Parathyroid adenoma (tissue), 2 donors: ENCODE results near the gene FANCG.

Experiments
- H2AFZ ChIP-seq: fragments of 300-600 bp; sonication (generic); one replicate; pipeline ENCODE4 v1.7.0; 2017; ENCODE audit warnings: antibody characterized with exemption, mild to moderate bottlenecking
- H3K27ac ChIP-seq: fragments of 300-600 bp; sonication (generic); one replicate; pipeline ENCODE4 v1.7.0; 2017
- H3K27me3 ChIP-seq: fragments of 300-600 bp; sonication (generic); one replicate; pipeline ENCODE4 v1.7.0; 2017; ENCODE audit warnings: low read length; ENCODE audit not compliant: control insufficient read depth, insufficient read depth
- H3K36me3 ChIP-seq: fragments of 300-600 bp; sonication (generic); one replicate; pipeline ENCODE4 v1.7.0; 2017; ENCODE audit warnings: low read length; ENCODE audit not compliant: control insufficient read depth, insufficient read depth
- H3K4me1 ChIP-seq: fragments of 300-600 bp; sonication (generic); one replicate; pipeline ENCODE4 v1.7.0; 2017; ENCODE audit warnings: control low read depth
- H3K4me2 ChIP-seq: fragments of 300-600 bp; sonication (generic); one replicate; pipeline ENCODE4 v1.7.0; 2017; ENCODE audit warnings: low read length
- H3K4me3 ChIP-seq: fragments of 300-600 bp; sonication (generic); one replicate; pipeline ENCODE4 v1.7.0; 2017; ENCODE audit warnings: low read depth, low read length
- H3K79me2 ChIP-seq: fragments of 300-600 bp; sonication (generic); one replicate; pipeline ENCODE4 v1.7.0; 2017; ENCODE audit warnings: control low read depth
- H3K9ac ChIP-seq: fragments of 300-600 bp; sonication (generic); one replicate; pipeline ENCODE4 v1.7.0; 2017; ENCODE audit warnings: mild to moderate bottlenecking
- H3K9me3 ChIP-seq: fragments of 300-600 bp; sonication (generic); one replicate; pipeline ENCODE4 v1.7.0; 2017; ENCODE audit warnings: low read length; ENCODE audit not compliant: control insufficient read depth
- TF ChIP-seq, protein P1 (sequence below): fragments of 300-600 bp; sonication (generic); IDR thresholded peaks from one replicate; pipeline ENCODE4 v1.7.0; 2017; ENCODE audit warnings: antibody characterized with exemption, mild to moderate bottlenecking
- donor health status: primary hyperparathyroidism.

The FANCG gene

DNA sequence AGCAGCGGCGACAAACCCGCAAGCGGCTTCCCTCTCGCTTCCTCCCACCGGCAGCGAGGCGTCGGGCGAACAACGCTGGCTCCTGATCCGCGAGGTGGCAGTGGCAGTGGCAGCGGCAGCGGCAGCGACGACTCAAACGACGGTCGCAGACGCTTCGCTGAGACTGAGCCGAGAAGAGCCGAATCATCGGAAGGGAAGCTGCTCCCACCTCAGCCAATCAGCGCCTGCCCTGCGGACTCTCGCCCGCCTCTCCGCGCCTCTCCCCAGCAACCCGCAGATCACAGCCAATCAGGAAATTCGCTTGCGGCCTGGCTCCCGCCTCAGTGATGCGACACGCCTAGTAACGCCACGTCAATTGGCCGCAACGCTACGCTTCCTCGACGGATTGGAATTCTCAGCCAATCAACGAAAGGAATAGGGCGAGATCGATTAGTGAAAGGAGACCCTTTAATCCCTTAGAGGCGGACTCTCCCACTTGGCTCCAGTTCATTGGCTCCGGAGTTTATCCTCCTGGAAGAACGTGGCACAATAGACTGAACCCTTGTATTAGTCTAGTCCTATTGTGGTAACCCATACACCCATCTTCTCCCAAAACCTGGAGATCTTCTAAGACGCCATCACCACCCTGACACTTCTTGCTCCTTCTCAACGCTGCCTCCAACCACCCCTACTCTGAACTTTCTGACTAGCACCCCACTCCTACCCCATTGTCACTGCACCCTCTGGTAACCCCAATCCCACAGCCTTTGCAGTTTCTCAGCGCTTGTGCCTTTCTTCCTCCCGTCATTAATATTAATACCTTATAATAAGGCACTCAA lies 7.1 kb downstream of the FANCG start, which contains the start of gene VCP:
TSS of gene VCP (minus strand) at position 165 of the 818 bp plus-strand sequence. CDS start 272 bp downstream, outside the sequence.
- Histone ChIP-seq H3K27ac (peak within 1 kb of the TSS; percentile 96), H3K9me3 (no peaks in the 10 kb centered on the region), H3K79me2 (peaks cover 30% of the 10 kb centered on the region), H3K4me3 (peak within 1 kb of the TSS; percentile 97), H3K36me3 (no peaks in the 10 kb centered on the region), H2AFZ (peak within 1 kb of the TSS; percentile 69), H3K9ac (peak within 1 kb of the TSS; percentile 98), H3K4me1 (peaks cover 15% of the 10 kb centered on the region), H3K27me3 (no peaks in the 10 kb centered on the region), H3K4me2 (peak within 1 kb of the TSS; percentile 79)
- TF ChIP-seq, protein P1, sequence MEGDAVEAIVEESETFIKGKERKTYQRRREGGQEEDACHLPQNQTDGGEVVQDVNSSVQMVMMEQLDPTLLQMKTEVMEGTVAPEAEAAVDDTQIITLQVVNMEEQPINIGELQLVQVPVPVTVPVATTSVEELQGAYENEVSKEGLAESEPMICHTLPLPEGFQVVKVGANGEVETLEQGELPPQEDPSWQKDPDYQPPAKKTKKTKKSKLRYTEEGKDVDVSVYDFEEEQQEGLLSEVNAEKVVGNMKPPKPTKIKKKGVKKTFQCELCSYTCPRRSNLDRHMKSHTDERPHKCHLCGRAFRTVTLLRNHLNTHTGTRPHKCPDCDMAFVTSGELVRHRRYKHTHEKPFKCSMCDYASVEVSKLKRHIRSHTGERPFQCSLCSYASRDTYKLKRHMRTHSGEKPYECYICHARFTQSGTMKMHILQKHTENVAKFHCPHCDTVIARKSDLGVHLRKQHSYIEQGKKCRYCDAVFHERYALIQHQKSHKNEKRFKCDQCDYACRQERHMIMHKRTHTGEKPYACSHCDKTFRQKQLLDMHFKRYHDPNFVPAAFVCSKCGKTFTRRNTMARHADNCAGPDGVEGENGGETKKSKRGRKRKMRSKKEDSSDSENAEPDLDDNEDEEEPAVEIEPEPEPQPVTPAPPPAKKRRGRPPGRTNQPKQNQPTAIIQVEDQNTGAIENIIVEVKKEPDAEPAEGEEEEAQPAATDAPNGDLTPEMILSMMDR, result no peak

DNA sequence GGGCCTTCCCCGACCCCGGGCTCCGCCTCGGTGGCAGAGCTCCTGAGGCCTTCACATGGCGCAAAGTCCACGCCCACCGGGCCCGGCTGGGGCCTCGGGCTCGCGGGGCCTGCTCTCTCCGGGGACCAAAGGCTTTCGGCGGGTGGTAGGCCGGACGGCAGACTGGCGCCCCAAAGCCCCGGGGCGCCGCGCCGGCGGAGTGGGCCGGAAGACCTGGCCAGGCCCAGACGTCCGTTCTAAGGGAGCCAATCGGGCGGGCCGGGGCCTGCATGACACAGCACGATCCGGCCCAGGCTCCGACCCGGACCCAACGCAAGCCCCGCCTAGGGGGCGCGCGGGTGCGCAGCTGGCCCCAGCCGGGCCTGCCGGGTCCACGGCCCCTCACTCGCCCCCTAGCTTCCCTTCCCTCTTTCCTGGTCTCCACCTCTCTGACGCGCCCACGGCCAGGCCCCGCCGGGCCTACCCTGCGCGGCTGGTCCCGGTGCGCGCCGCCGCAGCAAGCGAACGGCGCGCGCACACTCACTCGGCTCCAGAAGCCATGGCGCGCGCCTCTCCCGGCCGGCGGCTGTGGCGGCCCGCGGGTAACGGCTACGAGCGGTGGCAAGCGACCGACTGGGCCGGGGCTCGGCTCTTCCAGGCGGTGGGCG lies 7.8 kb downstream of the FANCG start:
- no peaks in the 10 kb centered on the region for H3K27me3 ChIP-seq
- H3K9me3 ChIP-seq, result no peaks in the 10 kb centered on the region
- peaks cover 37% of the 10 kb centered on the region for H3K79me2 ChIP-seq
- peak overlapping the region; percentile 96 for H3K27ac ChIP-seq
- peak overlapping the region; percentile 97 for H3K4me3 ChIP-seq
- peak overlapping the region; percentile 68 for H2AFZ ChIP-seq
- H3K9ac ChIP-seq, result peak overlapping the region; percentile 98
- peaks cover 15% of the 10 kb centered on the region for H3K4me1 ChIP-seq
- TF ChIP-seq, protein P1, result peak; percentile 44
- peak overlapping the region; percentile 69 for H3K4me2 ChIP-seq
- H3K36me3 ChIP-seq, result no peaks in the 10 kb centered on the region

DNA sequence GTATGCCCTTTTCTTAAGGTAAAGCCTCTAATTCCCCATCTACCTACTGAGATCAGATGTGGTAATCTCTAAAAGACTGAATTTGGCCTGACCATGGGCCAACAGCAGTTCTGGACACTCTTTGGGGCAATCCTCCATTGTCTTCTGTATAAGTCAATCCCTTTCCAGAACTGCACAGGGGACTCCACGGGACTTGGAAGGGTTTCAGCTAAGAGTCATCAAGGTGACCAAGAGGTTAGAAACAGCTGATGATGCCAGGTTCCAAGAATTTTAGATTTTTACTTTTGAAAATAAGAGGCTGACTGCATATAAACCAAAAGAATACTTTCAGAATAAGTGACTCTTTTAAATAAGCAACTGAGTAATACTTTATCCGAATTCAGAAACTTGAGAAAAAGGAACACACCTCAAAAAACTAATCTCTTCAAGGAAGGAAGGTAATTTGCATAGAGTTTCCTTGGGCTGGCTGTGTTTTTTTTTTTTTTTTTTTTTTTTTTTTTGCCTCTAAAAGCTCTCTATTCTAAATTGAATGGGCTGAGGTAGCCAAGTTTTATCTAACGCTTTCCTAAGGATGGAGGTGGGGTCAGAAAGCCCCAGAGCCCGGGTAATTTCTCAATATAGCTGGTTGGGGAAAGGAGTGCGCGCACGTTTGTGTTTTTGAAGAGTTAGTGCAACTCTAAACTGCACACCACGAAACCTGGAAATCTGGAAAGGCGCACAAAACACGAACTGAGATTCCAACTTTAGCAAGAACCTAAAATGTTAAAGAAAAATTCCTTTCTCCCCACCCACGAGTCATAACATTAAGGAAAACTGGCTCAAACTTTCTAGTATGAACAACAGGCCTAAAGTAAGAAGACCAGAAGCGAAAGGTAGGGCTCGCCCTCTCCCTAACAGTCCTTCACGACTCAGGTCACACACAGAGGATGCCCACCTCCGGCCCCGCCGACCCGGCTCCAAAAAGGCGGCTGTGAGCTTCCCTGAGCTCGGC lies 8.6 kb downstream of the FANCG start:
- peaks cover 15% of the 10 kb centered on the region for H3K4me1 ChIP-seq
- TF ChIP-seq, protein P1, result no peak

DNA sequence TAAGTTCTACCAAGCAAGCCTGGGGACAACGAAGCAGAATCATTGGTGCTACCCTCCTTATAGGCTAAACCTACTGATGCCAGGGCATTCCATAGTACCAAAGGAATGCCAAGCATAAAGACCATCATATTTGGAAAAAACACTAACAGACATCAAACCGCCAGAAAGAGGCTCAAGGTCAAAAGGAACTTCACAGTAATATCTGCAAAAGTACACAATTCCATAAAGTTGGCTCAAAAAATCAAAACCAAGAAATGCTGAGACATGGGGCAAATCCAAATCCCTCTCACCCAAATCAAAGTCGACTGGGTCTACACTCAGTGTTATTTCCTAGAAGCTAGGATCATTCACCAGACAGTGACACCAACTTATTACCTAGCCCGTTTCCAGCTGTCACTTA lies 10.7 kb downstream of the FANCG start:
- H3K4me1 ChIP-seq, result peaks cover 15% of the 10 kb centered on the region
- H3K4me3 ChIP-seq, result no peak overlapping the region
- TF ChIP-seq, protein P1, result no peak
- H3K27ac ChIP-seq, result no peak overlapping the region
- no peak overlapping the region for H2AFZ ChIP-seq
- no peaks in the 10 kb centered on the region for H3K36me3 ChIP-seq
- H3K79me2 ChIP-seq, result peaks cover 42% of the 10 kb centered on the region
- no peaks in the 10 kb centered on the region for H3K9me3 ChIP-seq
- no peak overlapping the region for H3K9ac ChIP-seq
- H3K27me3 ChIP-seq, result no peaks in the 10 kb centered on the region
- H3K4me2 ChIP-seq, result peak overlapping the region; percentile 33

More for the DNA sequence above, 8.6 kb downstream of the FANCG start:
- Histone ChIP-seq H3K27ac (peak overlapping the region; percentile 96), H2AFZ (peak overlapping the region; percentile 68), H3K79me2 (peaks cover 42% of the 10 kb centered on the region), H3K4me2 (peak overlapping the region; percentile 69), H3K4me3 (peak overlapping the region; percentile 97), H3K36me3 (no peaks in the 10 kb centered on the region), H3K27me3 (no peaks in the 10 kb centered on the region), H3K9ac (peak overlapping the region; percentile 98), H3K9me3 (no peaks in the 10 kb centered on the region)
